Mucosa of rectum (tissue), 2 donors: ENCODE results near the gene RAB11FIP4.

ENCODE experiments used
- H3K27ac ChIP-seq, 2 donors: one replicate each; pipeline ENCODE4 v1.7.0; 2013; ENCODE audit warnings: inconsistent platforms in 2 of 2, low read depth in 2 of 2, low read length in 2 of 2
- H3K27me3 ChIP-seq, 2 donors: one replicate each; pipeline ENCODE4 v1.7.0; 2013; ENCODE audit warnings: low read length in 2 of 2; ENCODE audit not compliant: control insufficient read depth in 2 of 2, insufficient read depth in 2 of 2
- H3K36me3 ChIP-seq, 2 donors: one replicate each; pipeline ENCODE4 v1.7.0; 2013; ENCODE audit warnings: low read length in 2 of 2; ENCODE audit not compliant: control insufficient read depth in 2 of 2, insufficient read depth in 2 of 2
- H3K4me1 ChIP-seq, 2 donors: one replicate each; pipeline ENCODE4 v1.7.0; 2013; ENCODE audit warnings: low read length in 2 of 2, mild to moderate bottlenecking in 1 of 2; ENCODE audit not compliant: control insufficient read depth in 2 of 2, insufficient read depth in 2 of 2
- H3K4me3 ChIP-seq, 2 donors: one replicate each; pipeline ENCODE4 v1.7.0; 2013; ENCODE audit warnings: low read length in 2 of 2
- H3K9ac ChIP-seq, 2 donors: one replicate each; pipeline ENCODE4 v1.7.0; 2013; ENCODE audit warnings: low read length in 2 of 2, low read depth in 1 of 2, mild to moderate bottlenecking in 1 of 2
- H3K9me3 ChIP-seq, 2 donors: one replicate each; pipeline ENCODE4 v1.7.0; 2013; ENCODE audit warnings: low read length in 2 of 2; ENCODE audit not compliant: control insufficient read depth in 2 of 2
- donor health status: healthy.
- donor health status: Normal muscosa, but diverticular disease.

The RAB11FIP4 gene

GRCh38 chr17:31405890-31406371 is 14.5 kb downstream of the RAB11FIP4 start:
- H3K9ac ChIP-seq = no peak overlapping the region
- H3K4me3 ChIP-seq = no peak overlapping the region
- H3K36me3 ChIP-seq = no peaks in the 10 kb centered on the region
- no peaks in the 10 kb centered on the region for H3K27me3 ChIP-seq
- no peak overlapping the region for H3K27ac ChIP-seq
- H3K4me1 ChIP-seq = no peaks in the 10 kb centered on the region
- no peaks in the 10 kb centered on the region for H3K9me3 ChIP-seq

GRCh38 chr17:31408586-31408985 is 17.1 kb downstream of the RAB11FIP4 start:
- no peak overlapping the region for H3K27ac ChIP-seq
- H3K4me1 ChIP-seq = no peaks in the 10 kb centered on the region
- H3K36me3 ChIP-seq = no peaks in the 10 kb centered on the region
- no peak overlapping the region for H3K9ac ChIP-seq
- no peaks in the 10 kb centered on the region for H3K27me3 ChIP-seq
- no peak overlapping the region for H3K4me3 ChIP-seq
- no peaks in the 10 kb centered on the region for H3K9me3 ChIP-seq

GRCh38 chr17:31411707-31412285 is 20.3 kb downstream of the RAB11FIP4 start:
- no peak overlapping the region for H3K27ac ChIP-seq
- H3K27me3 ChIP-seq = no peaks in the 10 kb centered on the region
- no peak overlapping the region for H3K4me3 ChIP-seq
- H3K9ac ChIP-seq = no peak overlapping the region
- H3K4me1 ChIP-seq = no peaks in the 10 kb centered on the region
- H3K36me3 ChIP-seq = no peaks in the 10 kb centered on the region
- H3K9me3 ChIP-seq = no peaks in the 10 kb centered on the region

GRCh38 chr17:31412511-31412910 is 21.0 kb downstream of the RAB11FIP4 start:
- H3K4me3 ChIP-seq = no peak overlapping the region
- H3K4me1 ChIP-seq = no peaks in the 10 kb centered on the region
- no peak overlapping the region for H3K9ac ChIP-seq
- no peak overlapping the region for H3K27ac ChIP-seq
- H3K9me3 ChIP-seq = no peaks in the 10 kb centered on the region
- H3K36me3 ChIP-seq = no peaks in the 10 kb centered on the region
- H3K27me3 ChIP-seq = no peaks in the 10 kb centered on the region

- no peak overlapping the region for H3K9ac ChIP-seq
- no peaks in the 10 kb centered on the region for H3K9me3 ChIP-seq
- no peaks in the 10 kb centered on the region for H3K4me1 ChIP-seq
- no peaks in the 10 kb centered on the region for H3K27me3 ChIP-seq
- H3K36me3 ChIP-seq = no peaks in the 10 kb centered on the region
- no peak overlapping the region for H3K27ac ChIP-seq
- no peak overlapping the region for H3K4me3 ChIP-seq
These were observed 21.8 kb downstream of the RAB11FIP4 start for GRCh38 chr17:31413081-31413799.

GRCh38 chr17:31413874-31414549 is 22.5 kb downstream of the RAB11FIP4 start:
- Histone ChIP-seq H3K4me3 (no peak overlapping the region), H3K36me3 (no peaks in the 10 kb centered on the region)

GRCh38 chr17:31414550-31414918 is 23.1 kb downstream of the RAB11FIP4 start:
- H3K9ac ChIP-seq = no peak overlapping the region
- no peaks in the 10 kb centered on the region for H3K36me3 ChIP-seq
- H3K9me3 ChIP-seq = no peaks in the 10 kb centered on the region
- no peaks in the 10 kb centered on the region for H3K4me1 ChIP-seq
- H3K27me3 ChIP-seq = no peaks in the 10 kb centered on the region
- no peak overlapping the region for H3K27ac ChIP-seq
- H3K4me3 ChIP-seq = no peak overlapping the region

More at GRCh38 chr17:31413874-31414549, 22.5 kb downstream of the RAB11FIP4 start:
- H3K27me3 ChIP-seq = no peaks in the 10 kb centered on the region
- no peaks in the 10 kb centered on the region for H3K9me3 ChIP-seq
- no peak overlapping the region for H3K9ac ChIP-seq
- no peak overlapping the region for H3K27ac ChIP-seq
- no peaks in the 10 kb centered on the region for H3K4me1 ChIP-seq

- Histone ChIP-seq H3K9me3 (no peaks in the 10 kb centered on the region), H3K9ac (no peak overlapping the region), H3K4me1 (no peaks in the 10 kb centered on the region), H3K36me3 (no peaks in the 10 kb centered on the region), H3K27me3 (no peaks in the 10 kb centered on the region), H3K27ac (no peak overlapping the region), H3K4me3 (no peak overlapping the region)
These were observed 23.6 kb downstream of the RAB11FIP4 start for GRCh38 chr17:31415004-31415454.

GRCh38 chr17:31415640-31416502 is 24.4 kb downstream of the RAB11FIP4 start:
- H3K27me3 ChIP-seq = no peaks in the 10 kb centered on the region
- H3K9ac ChIP-seq = no peak overlapping the region
- no peaks in the 10 kb centered on the region for H3K9me3 ChIP-seq
- H3K36me3 ChIP-seq = no peaks in the 10 kb centered on the region
- no peak overlapping the region for H3K27ac ChIP-seq
- no peaks in the 10 kb centered on the region for H3K4me1 ChIP-seq
- H3K4me3 ChIP-seq = no peak overlapping the region
